Muscle layer of duodenum (tissue), 2 donors: ENCODE data around the gene ST8SIA5.

Experiments
- H3K27ac ChIP-seq: one replicate; pipeline ENCODE4 v1.7.0; 2013; ENCODE audit warnings: mild to moderate bottlenecking, low read length
- H3K27me3 ChIP-seq: one replicate; pipeline ENCODE4 v1.7.0; 2013; ENCODE audit warnings: low read depth, mild to moderate bottlenecking, control low read depth, low read length
- H3K36me3 ChIP-seq, 2 donors: one replicate each; pipeline ENCODE4 v1.7.0; 2013; ENCODE audit warnings: low read length in 2 of 2, control low read depth in 1 of 2, mild to moderate bottlenecking in 1 of 2; ENCODE audit not compliant: insufficient read depth in 2 of 2, control insufficient read depth in 1 of 2
- H3K4me1 ChIP-seq, 2 donors: one replicate each; pipeline ENCODE4 v1.7.0; 2013; ENCODE audit warnings: low read length in 2 of 2, mild to moderate bottlenecking in 2 of 2, control low read depth in 1 of 2, moderate library complexity in 1 of 2; ENCODE audit not compliant: insufficient read depth in 2 of 2, control insufficient read depth in 1 of 2
- H3K4me3 ChIP-seq, 2 donors: one replicate each; pipeline ENCODE4 v1.7.0; 2013; ENCODE audit warnings: low read length in 2 of 2, low read depth in 1 of 2, mild to moderate bottlenecking in 1 of 2
- H3K9me3 ChIP-seq, 2 donors: one replicate each; pipeline ENCODE4 v1.7.0; 2013; ENCODE audit warnings: low read length in 2 of 2, control low read depth in 1 of 2, mild to moderate bottlenecking in 1 of 2; ENCODE audit not compliant: control insufficient read depth in 1 of 2
- donor health status: healthy.

The ST8SIA5 gene

DNA sequence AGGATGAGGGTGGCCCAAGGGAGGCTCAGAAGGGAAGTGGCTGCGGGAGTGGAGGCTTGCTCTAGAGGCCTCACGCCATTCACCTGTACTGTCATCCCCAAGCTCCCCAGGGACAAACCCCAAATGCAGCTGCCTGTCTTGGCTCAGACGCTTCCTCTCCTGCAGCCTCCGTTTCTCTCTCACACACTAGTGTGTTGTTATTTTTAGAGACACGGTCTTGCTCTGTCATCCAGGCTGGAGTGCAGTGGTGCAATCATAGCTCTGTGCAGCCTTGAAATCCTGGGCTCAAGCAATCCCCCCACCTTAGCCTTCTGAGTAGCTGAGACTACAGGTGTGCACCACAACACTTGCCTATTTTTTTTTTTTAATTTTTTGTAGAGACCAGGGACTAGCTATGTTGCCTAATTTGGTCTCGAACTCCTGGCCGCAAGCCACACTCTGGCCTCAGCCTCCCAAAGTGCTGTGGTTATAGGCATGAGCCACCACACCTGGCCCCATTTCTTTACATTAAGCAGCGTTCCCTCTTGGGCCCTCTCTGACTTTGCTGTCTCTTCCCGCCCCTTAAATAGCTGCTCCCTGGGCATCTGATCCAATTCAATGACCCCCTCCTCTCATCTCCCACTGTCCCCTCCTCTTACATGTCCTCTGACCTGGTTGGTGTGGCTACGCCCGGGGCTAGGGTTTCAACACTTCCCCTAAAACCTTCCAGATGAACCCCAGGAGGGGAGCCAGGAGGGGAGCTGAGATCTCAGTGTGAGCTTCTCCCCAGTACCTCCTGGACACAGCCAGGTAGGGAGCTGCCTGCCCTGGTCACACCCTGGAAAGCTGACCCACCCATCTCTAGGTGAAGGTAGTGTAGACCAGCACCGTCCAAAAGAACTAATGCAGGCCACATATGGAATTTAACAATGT, 75.8 kb downstream of the ST8SIA5 start:
- Histone ChIP-seq H3K9me3 (no peaks in the 10 kb centered on the region), H3K27ac (no peak overlapping the region), H3K4me1 (no peaks in the 10 kb centered on the region), H3K36me3 (no peaks in the 10 kb centered on the region), H3K27me3 (no peaks in the 10 kb centered on the region), H3K4me3 (no peak overlapping the region)

DNA sequence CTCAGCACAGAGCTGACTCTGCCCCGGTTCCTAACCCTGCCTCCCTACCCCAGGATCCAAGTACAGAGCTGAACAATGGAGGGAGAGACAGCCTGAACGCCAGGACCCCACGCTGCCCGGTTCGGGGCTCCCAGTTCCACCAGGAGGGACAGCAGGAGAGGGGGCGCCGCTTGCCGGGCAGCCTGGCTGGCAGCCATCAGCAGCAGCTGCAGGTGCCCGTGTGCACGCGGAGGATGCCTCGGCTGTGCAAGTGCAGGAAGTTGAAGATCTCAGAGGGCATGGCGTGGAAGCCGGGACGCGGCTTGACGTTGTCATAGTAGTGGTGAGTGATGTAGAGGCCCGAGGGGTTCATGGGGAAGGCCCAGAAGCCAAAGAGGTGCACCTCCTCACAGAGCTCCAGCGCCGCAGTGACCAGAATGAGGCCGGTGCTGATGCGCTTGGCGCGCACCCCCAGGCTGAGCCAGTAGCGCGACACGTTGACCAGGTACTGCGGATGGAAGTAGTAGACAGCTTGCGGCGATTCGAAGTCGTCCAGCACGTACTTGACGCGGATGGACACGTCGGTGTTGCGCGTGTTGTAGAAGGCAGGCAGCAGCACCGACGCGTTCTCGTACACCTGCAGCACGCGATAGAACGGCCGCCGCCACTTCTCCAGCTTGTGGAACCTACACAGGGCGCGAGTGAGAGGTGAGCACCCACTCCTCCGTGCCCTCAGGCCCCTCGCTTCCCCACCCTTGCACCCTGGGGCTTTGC, 76.8 kb downstream of the ST8SIA5 start:
- Histone ChIP-seq H3K9me3 (no peaks in the 10 kb centered on the region), H3K4me3 (no peak overlapping the region), H3K27ac (no peak overlapping the region), H3K27me3 (no peaks in the 10 kb centered on the region), H3K36me3 (no peaks in the 10 kb centered on the region), H3K4me1 (no peaks in the 10 kb centered on the region)

DNA sequence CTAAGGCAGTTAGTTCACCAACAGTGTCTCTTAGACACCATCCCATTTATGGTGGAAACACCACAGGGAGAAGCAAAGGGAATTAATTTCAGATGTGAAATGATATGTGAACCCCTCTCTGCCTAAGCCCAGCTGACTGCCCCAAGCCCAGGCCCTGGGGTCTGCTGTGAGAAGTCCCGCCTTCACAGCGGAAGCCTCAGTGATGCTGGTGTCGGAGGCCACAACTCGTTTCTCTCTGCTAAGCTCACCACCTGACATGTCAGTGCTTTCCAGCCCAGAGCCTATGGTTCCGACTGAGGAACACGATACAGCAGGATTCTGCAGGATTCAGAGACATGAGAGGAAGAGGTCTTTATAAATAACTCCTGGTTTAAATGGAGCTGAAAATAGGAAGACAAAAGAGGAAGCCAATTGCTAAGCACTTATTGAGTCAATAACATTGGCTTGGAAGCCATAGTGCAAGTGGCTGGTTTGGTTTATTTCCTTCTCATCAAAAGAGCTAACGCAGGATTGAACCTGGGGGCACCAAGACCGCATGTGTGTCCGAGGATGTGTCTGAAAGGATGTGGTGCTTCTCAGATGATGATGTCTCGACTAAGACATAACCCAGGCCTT, 78.0 kb downstream of the ST8SIA5 start:
- no peak overlapping the region for H3K4me3 ChIP-seq
- H3K9me3 ChIP-seq = no peaks in the 10 kb centered on the region
- no peak overlapping the region for H3K27ac ChIP-seq
- no peaks in the 10 kb centered on the region for H3K36me3 ChIP-seq
- no peaks in the 10 kb centered on the region for H3K27me3 ChIP-seq
- H3K4me1 ChIP-seq = no peaks in the 10 kb centered on the region

DNA sequence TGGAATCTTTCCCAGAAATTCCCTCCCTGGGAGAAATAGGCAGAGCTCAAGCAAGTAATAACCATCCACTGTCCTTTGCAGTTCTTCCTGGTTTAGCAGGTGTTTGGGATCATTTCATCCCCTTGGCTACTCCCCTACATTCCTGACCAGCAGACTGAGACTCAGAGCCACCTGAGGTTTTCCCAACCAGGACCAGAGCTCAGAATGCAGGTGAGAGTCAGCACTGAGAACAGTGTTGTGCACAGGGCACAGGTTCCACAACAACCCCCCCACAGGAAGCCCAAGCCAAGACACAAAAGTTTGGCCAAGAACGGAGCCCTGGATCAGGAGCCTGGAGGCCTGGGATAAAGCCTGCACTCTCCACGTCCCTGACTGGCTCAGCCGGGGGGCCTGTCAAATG, 78.8 kb downstream of the ST8SIA5 start:
- no peak overlapping the region for H3K27ac ChIP-seq
- no peaks in the 10 kb centered on the region for H3K9me3 ChIP-seq

DNA sequence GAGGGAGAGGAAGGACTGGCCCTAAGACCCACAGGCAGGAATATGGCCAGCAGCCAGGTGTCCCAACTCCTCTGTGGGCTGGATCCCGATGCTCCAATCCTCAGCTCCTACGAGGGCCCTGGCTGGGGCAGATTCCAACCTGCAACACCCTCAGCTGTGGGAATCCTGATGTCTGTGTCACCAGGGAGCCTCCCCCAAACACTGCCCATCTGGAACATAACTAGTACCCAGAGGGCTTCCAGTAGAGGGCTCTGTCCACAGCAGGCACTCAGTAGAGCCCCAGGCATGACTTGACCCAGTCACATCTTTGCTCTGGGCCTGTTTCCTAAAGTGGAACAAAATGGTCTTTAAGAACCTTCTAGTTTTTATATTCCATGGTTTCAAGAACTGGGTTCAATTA, 79.2 kb downstream of the ST8SIA5 start:
- no peaks in the 10 kb centered on the region for H3K9me3 ChIP-seq
- H3K4me3 ChIP-seq = no peak overlapping the region
- H3K4me1 ChIP-seq = no peaks in the 10 kb centered on the region
- no peaks in the 10 kb centered on the region for H3K36me3 ChIP-seq
- no peaks in the 10 kb centered on the region for H3K27me3 ChIP-seq
- H3K27ac ChIP-seq = no peak overlapping the region

More for the DNA sequence above, 78.8 kb downstream of the ST8SIA5 start:
- no peaks in the 10 kb centered on the region for H3K36me3 ChIP-seq
- no peaks in the 10 kb centered on the region for H3K27me3 ChIP-seq
- H3K4me3 ChIP-seq = no peak overlapping the region
- H3K4me1 ChIP-seq = no peaks in the 10 kb centered on the region

DNA sequence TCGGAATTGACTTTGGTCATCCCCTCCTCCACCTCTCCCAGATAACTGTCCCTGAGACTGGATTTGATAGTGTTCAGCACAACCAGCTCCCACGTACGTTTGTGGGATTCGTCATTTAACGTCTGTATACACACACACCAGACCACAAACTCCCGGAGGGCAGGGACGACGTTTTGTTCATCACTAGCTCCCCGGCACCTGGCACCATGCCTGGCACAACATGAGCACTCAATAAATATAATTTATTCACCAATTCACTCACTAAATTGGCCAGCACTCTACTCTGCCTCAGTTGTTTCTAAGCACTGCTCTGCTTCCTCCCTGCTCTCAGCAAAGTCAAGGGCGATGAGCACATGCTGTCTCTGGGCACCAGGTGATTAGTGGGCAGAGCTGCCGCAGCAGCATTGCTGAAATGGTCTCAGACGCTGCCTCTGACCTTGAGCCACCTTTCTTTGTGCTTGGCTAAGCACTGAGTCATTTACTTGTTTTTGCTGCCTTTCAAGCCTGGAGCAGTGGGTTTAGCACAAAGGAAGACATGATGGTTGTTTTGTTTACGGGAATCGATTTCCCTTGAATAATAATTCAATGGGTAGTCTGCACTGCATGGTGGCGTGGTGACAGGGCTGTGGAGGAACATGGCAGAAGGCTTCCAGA, 80.5 kb downstream of the ST8SIA5 start:
- H3K9me3 ChIP-seq = no peaks in the 10 kb centered on the region
- no peak overlapping the region for H3K4me3 ChIP-seq
- H3K4me1 ChIP-seq = no peaks in the 10 kb centered on the region
- no peaks in the 10 kb centered on the region for H3K27me3 ChIP-seq
- no peaks in the 10 kb centered on the region for H3K36me3 ChIP-seq
- no peak overlapping the region for H3K27ac ChIP-seq

DNA sequence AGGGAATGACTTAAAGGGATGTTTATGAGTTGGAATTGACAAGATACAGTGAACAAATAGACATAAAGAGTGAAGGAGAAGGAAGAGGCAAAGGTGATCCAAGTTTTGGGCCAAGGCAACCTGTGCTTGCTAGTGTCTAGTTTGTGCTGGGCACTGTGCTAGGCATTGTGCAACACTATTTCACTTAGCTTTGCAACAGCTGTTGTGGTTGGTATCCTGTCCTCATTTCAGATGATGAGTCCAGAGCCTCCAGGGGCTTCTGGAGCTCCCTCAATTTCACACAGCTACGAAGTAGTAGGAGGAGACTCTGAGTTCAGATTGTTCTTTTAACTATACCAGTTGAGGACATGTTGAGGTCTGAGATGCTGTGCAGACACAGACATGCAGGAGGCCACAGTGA, 81.7 kb downstream of the ST8SIA5 start:
- Histone ChIP-seq H3K36me3 (no peaks in the 10 kb centered on the region), H3K4me3 (no peak overlapping the region), H3K4me1 (no peaks in the 10 kb centered on the region), H3K9me3 (no peaks in the 10 kb centered on the region), H3K27ac (no peak overlapping the region), H3K27me3 (no peaks in the 10 kb centered on the region)

DNA sequence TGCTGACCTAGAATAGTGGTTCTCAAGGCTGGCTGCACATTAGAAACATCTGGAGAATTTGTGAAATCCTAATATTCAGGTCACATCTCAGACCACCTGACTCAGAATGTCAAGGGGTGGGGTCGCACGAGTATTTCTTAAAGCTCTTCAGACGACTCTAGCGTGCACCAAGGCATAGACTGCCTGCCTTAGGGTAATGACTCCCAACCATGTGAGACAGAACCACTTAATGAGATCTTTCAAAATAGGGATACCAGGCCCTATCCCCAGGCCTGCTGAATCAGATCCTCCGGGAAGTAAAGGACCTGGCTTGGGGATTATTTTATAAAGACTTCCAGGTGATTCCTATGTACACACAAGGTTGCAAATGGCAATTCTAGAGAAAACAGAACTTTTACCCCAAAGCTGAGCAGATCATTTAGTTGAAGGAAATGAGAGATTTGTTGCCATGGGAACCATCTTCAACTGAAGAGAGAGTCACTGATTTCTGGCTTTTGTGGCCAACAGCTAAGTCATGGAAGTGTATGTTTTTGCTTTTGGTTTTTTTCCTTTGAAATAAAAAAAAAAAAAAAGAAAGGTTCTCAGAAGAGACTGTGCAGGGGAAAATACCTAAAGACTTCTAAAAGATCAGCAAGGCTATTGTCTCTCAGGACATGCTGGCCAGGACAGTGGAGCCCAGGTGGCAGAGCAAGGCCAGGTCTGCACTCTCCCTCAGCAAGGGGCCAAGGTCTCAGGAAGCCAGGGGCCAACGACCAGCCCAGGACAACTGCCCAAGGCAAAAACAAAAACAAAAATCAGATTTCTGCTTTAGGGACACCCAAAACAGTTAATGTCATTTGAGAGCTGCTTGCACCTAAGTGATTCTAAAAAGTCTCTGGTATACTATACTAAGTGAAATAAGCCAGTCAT, 84.5 kb downstream of the ST8SIA5 start:
- Histone ChIP-seq H3K36me3 (no peaks in the 10 kb centered on the region), H3K4me3 (no peak overlapping the region), H3K27me3 (no peaks in the 10 kb centered on the region), H3K4me1 (no peaks in the 10 kb centered on the region), H3K9me3 (no peaks in the 10 kb centered on the region), H3K27ac (no peak overlapping the region)

DNA sequence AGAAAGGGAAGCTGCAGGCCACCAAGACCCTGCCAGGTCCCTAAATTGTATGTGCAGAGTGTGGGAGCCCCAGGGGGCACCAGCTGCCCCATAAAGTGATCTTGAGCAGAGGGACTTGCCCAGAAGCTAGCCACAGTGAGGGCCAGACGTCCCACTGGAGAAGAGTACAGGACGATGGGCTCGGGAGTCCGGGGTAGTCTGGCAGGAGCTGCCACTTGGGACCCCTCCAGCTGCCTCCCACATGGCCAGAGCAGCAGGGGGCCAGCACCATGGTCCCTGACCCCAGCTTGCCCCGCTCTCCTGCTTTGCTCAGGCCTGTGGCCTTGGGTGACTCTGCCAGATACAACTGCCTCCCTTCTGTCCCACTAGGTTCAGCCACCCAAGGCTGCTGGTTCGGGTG, 88.2 kb downstream of the ST8SIA5 start:
- Histone ChIP-seq H3K27ac (no peak overlapping the region), H3K36me3 (no peaks in the 10 kb centered on the region), H3K27me3 (no peaks in the 10 kb centered on the region), H3K4me1 (no peaks in the 10 kb centered on the region), H3K9me3 (no peaks in the 10 kb centered on the region), H3K4me3 (no peak overlapping the region)

DNA sequence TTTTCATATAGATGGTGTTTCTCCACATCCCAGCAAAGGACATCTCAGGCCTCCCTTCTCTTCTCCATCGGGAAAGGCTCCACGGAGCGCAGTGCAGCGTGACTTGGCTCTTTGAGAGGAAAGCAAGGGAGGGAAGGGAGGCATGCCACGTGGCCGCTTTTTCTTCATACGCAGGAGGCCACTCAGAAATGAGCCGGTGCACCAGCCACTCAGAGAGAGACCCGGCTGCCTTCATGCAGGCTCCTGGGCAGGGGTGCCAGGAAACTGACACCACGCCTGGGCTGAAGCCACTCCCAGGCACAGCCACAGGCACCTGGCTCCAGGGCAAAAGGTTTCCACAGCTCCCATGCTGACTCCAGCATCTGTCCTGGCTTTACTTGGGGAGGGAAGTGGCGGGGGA, 88.7 kb downstream of the ST8SIA5 start:
- Histone ChIP-seq H3K36me3 (no peaks in the 10 kb centered on the region), H3K4me3 (no peak overlapping the region), H3K27ac (no peak overlapping the region), H3K27me3 (no peaks in the 10 kb centered on the region), H3K9me3 (no peaks in the 10 kb centered on the region), H3K4me1 (no peaks in the 10 kb centered on the region)
